Hematopoietic multipotent progenitor cell treated with erythropoietin and hydrocortisone succinate and interleukin-3 and kit ligand, for 17 days (in vitro differentiated cells): Measurements from ENCODE around the gene PCDHGB6.
"Not testable (repeated sequence)": the region's sequence is repeated elsewhere in the genome, so short reads cannot be mapped to it uniquely, and the experiment has no call there.

Experiments used
- DNase-seq: peaks from one replicate; pipeline ENCODE4 v3.0.0-alpha.2; 2015; ENCODE audit warnings: low spot score

PCDHGB6 gene

GRCh38 chr5:141419074-141419880 lies 11.5 kb downstream of the PCDHGB6 start:
- no peak for DNase-seq

- DNase-seq, result peak; percentile 48
These were observed 13.2 kb downstream of the PCDHGB6 start, which contains the start of gene PCDHGA11 for GRCh38 chr5:141420855-141421488. Gene PCDHGA11 (plus strand): TSS chr5:141421051. CDS start chr5:141421228, 177 bp downstream.

GRCh38 chr5:141421489-141421855 lies 13.7 kb downstream of the PCDHGB6 start:
- no peak for DNase-seq

GRCh38 chr5:141422742-141423291 lies 15.0 kb downstream of the PCDHGB6 start:
- no peak for DNase-seq

GRCh38 chr5:141427783-141428426 lies 20.1 kb downstream of the PCDHGB6 start:
- DNase-seq, result no peak

- DNase-seq, result no peak
These were observed 22.7 kb downstream of the PCDHGB6 start, which contains the start of gene PCDHGA12 for GRCh38 chr5:141430332-141431113. Gene PCDHGA12 (plus strand): TSS chr5:141430507. CDS start chr5:141430760, 253 bp downstream.

- DNase-seq, result no peak
These were observed 23.5 kb downstream of the PCDHGB6 start for GRCh38 chr5:141431286-141431685.

GRCh38 chr5:141432308-141432707 lies 24.5 kb downstream of the PCDHGB6 start:
- DNase-seq, result not testable (repeated sequence)

- not testable (repeated sequence) for DNase-seq
These were observed 24.9 kb downstream of the PCDHGB6 start for GRCh38 chr5:141432726-141433125.

GRCh38 chr5:141434006-141434405 lies 26.2 kb downstream of the PCDHGB6 start:
- DNase-seq, result no peak

- DNase-seq, result no peak
These were observed 29.4 kb downstream of the PCDHGB6 start for GRCh38 chr5:141437221-141437620.

- DNase-seq, result no peak
These were observed 31.8 kb downstream of the PCDHGB6 start for GRCh38 chr5:141439411-141440141.

GRCh38 chr5:141440341-141440740 lies 32.5 kb downstream of the PCDHGB6 start:
- DNase-seq, result no peak

GRCh38 chr5:141441571-141442170 lies 33.9 kb downstream of the PCDHGB6 start:
- DNase-seq, result no peak
